ENCODE measurements around the gene GCC2.
A peak's percentile ranks its signal among the peaks of the same experiment; 100 is the strongest.

GCC2 gene

GRCh38 chr2:108447947-108448677, 894 bp upstream of the GCC2 start:
- peak overlapping the region; percentile 94 for H3K4me3 ChIP-seq (ENCODE audit: low read length)
- H3K9me3 ChIP-seq (ENCODE audit: insufficient read depth, low read length): no peaks in the 10 kb centered on the region
- H4K20me1 ChIP-seq (ENCODE audit: insufficient read depth, low read length): no peaks in the 10 kb centered on the region
- H3K27ac ChIP-seq (ENCODE audit: low read length): no peak overlapping the region
- TF ChIP-seq CTCF (IDR thresholded peaks at IDR 0.05; ENCODE audit: low read depth, low read length): no peak
- no peak for TF ChIP-seq EZH2phosphoT487 (IDR thresholded peaks at IDR 0.05; ENCODE audit: low read depth)
- no peaks in the 10 kb centered on the region for H3K27me3 ChIP-seq (ENCODE audit: low read depth, low read length)
- H3K4me1 ChIP-seq (ENCODE audit: low read length): peaks cover 22% of the 10 kb centered on the region
- peak overlapping the region; percentile 87 for H3K9ac ChIP-seq (ENCODE audit: low read length)
- H3K79me2 ChIP-seq (ENCODE audit: low read length): peaks cover 15% of the 10 kb centered on the region
- peak overlapping the region; percentile 88 for H3K4me2 ChIP-seq (ENCODE audit: low read length)
- peak overlapping the region; percentile 81; the same call in 1 of the 2 replicates for H2AFZ ChIP-seq (ENCODE audit: low read depth, low read length)
- H3K36me3 ChIP-seq (replicated peaks; ENCODE audit: low read depth, low read length): peaks cover 3% of the 10 kb centered on the region

- TF ChIP-seq EZH2phosphoT487 (IDR thresholded peaks at IDR 0.05; ENCODE audit: low read depth) (no peak), CTCF (IDR thresholded peaks at IDR 0.05; ENCODE audit: low read depth, low read length) (no peak)
- H2AFZ ChIP-seq (ENCODE audit: low read depth, low read length): peak overlapping the region; percentile 48; the same call in 1 of the 2 replicates
- peaks cover 8% of the 10 kb centered on the region for H3K36me3 ChIP-seq (replicated peaks; ENCODE audit: low read depth, low read length)
- H3K27ac ChIP-seq (ENCODE audit: low read length): peak overlapping the region; percentile 58
- peak overlapping the region; percentile 94 for H3K4me3 ChIP-seq (ENCODE audit: low read length)
- no peaks in the 10 kb centered on the region for H4K20me1 ChIP-seq (ENCODE audit: insufficient read depth, low read length)
- no peaks in the 10 kb centered on the region for H3K9me3 ChIP-seq (ENCODE audit: insufficient read depth, low read length)
- H3K4me2 ChIP-seq (ENCODE audit: low read length): peak overlapping the region; percentile 77
- peaks cover 22% of the 10 kb centered on the region for H3K4me1 ChIP-seq (ENCODE audit: low read length)
- no peaks in the 10 kb centered on the region for H3K27me3 ChIP-seq (ENCODE audit: low read depth, low read length)
- H3K9ac ChIP-seq (ENCODE audit: low read length): peak overlapping the region; percentile 83
- H3K79me2 ChIP-seq (ENCODE audit: low read length): peaks cover 15% of the 10 kb centered on the region
Observed at GRCh38 chr2:108449410-108450130, 564 bp downstream of the GCC2 start.

DNA sequence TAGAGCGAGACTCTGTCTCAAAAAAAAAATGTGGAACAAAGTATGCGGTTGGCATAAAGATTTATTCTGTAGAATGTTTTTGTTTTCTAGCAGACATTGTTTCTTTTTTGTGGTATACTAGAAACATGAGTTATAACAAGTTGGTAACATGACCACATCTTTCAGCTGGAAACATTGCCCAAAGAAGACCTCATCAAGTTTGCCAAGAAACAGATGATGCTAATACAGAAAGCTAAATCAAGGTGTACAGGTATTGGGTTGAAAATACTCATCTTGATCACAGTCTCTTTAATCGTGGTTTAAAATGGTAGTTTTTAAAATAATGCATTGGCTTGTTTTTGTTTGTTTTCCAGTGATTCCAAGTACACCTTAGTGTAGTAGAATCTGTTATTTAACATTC, 1.9 kb downstream of the GCC2 start:
- no peak overlapping the region for H3K4me3 ChIP-seq (ENCODE audit: low read length)

More for the DNA sequence above, 1.9 kb downstream of the GCC2 start:
- Histone ChIP-seq H3K4me1 (ENCODE audit: low read length) (peaks cover 22% of the 10 kb centered on the region), H3K36me3 (replicated peaks; ENCODE audit: low read depth, low read length) (peaks cover 19% of the 10 kb centered on the region), H3K27ac (ENCODE audit: low read length) (no peak overlapping the region), H3K4me2 (ENCODE audit: low read length) (no peak overlapping the region), H2AFZ (ENCODE audit: low read depth, low read length) (no peak overlapping the region), H3K9ac (ENCODE audit: low read length) (no peak overlapping the region), H4K20me1 (ENCODE audit: insufficient read depth, low read length) (no peaks in the 10 kb centered on the region), H3K79me2 (ENCODE audit: low read length) (peaks cover 15% of the 10 kb centered on the region), H3K27me3 (ENCODE audit: low read depth, low read length) (no peaks in the 10 kb centered on the region), H3K9me3 (ENCODE audit: insufficient read depth, low read length) (no peaks in the 10 kb centered on the region)
- no peak for TF ChIP-seq EZH2phosphoT487 (IDR thresholded peaks at IDR 0.05; ENCODE audit: low read depth)
- TF ChIP-seq CTCF (IDR thresholded peaks at IDR 0.05; ENCODE audit: low read depth, low read length): no peak

Data from OCI-LY3 (cell line).